DND-41 (cell line): Measurements from ENCODE around the gene AP5B1.
"Not testable (repeated sequence)": the region's sequence is repeated elsewhere in the genome, so short reads cannot be mapped to it uniquely, and the experiment has no call there.

ENCODE experiments used
- ATAC-seq: fragments of 200-7000 bp; cut with Tn5 transposase; 3 replicates; pipeline ENCODE4 v1.9.1; 2021; ENCODE audit warnings: low read depth; ENCODE audit not compliant: insufficient read depth
- DNase-seq: peaks from one replicate; pipeline ENCODE4 v3.0.0-alpha.2; 2020
- H2AFZ ChIP-seq: 2 replicates; pipeline ENCODE4 v1.6.0; 2012; ENCODE audit warnings: low read depth, low read length
- H3K27ac ChIP-seq: 2 replicates; pipeline ENCODE4 v1.5.1; 2012; ENCODE audit warnings: low read length, inconsistent platforms
- H3K27me3 ChIP-seq: fragments of 200-600 bp; sonication (generic); 2 replicates; pipeline ENCODE4 v1.6.0; 2012; ENCODE audit warnings: low read length, mild to moderate bottlenecking, inconsistent platforms; ENCODE audit not compliant: insufficient read depth, poor library complexity
- H3K36me3 ChIP-seq: 2 replicates; pipeline ENCODE4 v1.5.1; 2012; ENCODE audit warnings: low read length, inconsistent platforms; ENCODE audit not compliant: insufficient read depth
- H3K4me1 ChIP-seq: 2 replicates; pipeline ENCODE4 v1.5.1; 2012; ENCODE audit warnings: mild to moderate bottlenecking, low read length; ENCODE audit not compliant: insufficient read depth
- H3K4me2 ChIP-seq: 2 replicates; pipeline ENCODE4 v1.6.0; 2012; ENCODE audit warnings: mild to moderate bottlenecking, moderate library complexity, low read length, inconsistent platforms; ENCODE audit not compliant: insufficient read depth
- H3K4me3 ChIP-seq, 2 experiments: fragments of 200-600 bp in 1 of 2; shearing (Covaris generic) in 1 of 2; 2 replicates each; pipeline ENCODE4 v1.5.1; 2012 to 2016; ENCODE audit warnings: inconsistent platforms in 2 of 2, low read length in 2 of 2, mild to moderate bottlenecking in 2 of 2, low read depth in 1 of 2, moderate library complexity in 1 of 2
- H3K79me2 ChIP-seq: 2 replicates; pipeline ENCODE4 v1.6.0; 2012; ENCODE audit warnings: low read length, inconsistent platforms; ENCODE audit not compliant: insufficient read depth
- H3K9ac ChIP-seq: 2 replicates; pipeline ENCODE4 v1.6.0; 2012; ENCODE audit warnings: low read depth, mild to moderate bottlenecking, inconsistent platforms, low read length, moderate library complexity
- H3K9me3 ChIP-seq: 2 replicates; pipeline ENCODE4 v1.5.1; 2012; ENCODE audit warnings: low read length, moderate library complexity, mild to moderate bottlenecking, inconsistent platforms; ENCODE audit not compliant: insufficient read depth, severe bottlenecking
- H4K20me1 ChIP-seq: 2 replicates; pipeline ENCODE4 v1.6.0; 2012; ENCODE audit warnings: low read length; ENCODE audit not compliant: insufficient read depth
- CTCF ChIP-seq: IDR thresholded peaks from 2 replicates; pipeline ENCODE4 v1.5.1; 2012; ENCODE audit warnings: borderline replicate concordance, low read length, moderate library complexity, mild to moderate bottlenecking; ENCODE audit not compliant: poor library complexity, severe bottlenecking; ENCODE audit errors: extremely low read depth
- EZH2 ChIP-seq: IDR thresholded peaks from 3 replicates; pipeline ENCODE4 v1.6.1; 2012; ENCODE audit warnings: borderline replicate concordance, low read depth, mild to moderate bottlenecking, moderate library complexity, low read length, inconsistent platforms; ENCODE audit not compliant: severe bottlenecking

AP5B1 gene

GRCh38 chr11:65770951-65771567, 9.7 kb downstream of the AP5B1 start:
- no peak for TF ChIP-seq CTCF
- TF ChIP-seq EZH2 = no peak
- H3K9ac ChIP-seq = no peak overlapping the region
- no peak overlapping the region for H3K27ac ChIP-seq
- no peaks in the 10 kb centered on the region for H3K36me3 ChIP-seq
- peaks cover 8% of the 10 kb centered on the region; the same call in 1 of the 2 replicates for H4K20me1 ChIP-seq
- H3K4me1 ChIP-seq = no peaks in the 10 kb centered on the region
- ATAC-seq (no peak), DNase-seq (no peak)
- no peak overlapping the region for H3K4me2 ChIP-seq
- H2AFZ ChIP-seq = no peak overlapping the region
- H3K27me3 ChIP-seq = no peaks in the 10 kb centered on the region
- no peaks in the 10 kb centered on the region for H3K79me2 ChIP-seq
- H3K4me3 ChIP-seq = no peak overlapping the region
- no peaks in the 10 kb centered on the region for H3K9me3 ChIP-seq

- H3K4me3 ChIP-seq, H3K36me3 ChIP-seq, ATAC-seq, H4K20me1 ChIP-seq, H3K9ac ChIP-seq, DNase-seq, H3K27ac ChIP-seq, H3K4me2 ChIP-seq, H3K27me3 ChIP-seq, H3K79me2 ChIP-seq, H3K9me3 ChIP-seq, H2AFZ ChIP-seq, H3K4me1 ChIP-seq: not testable (repeated sequence)
These were observed 13.0 kb downstream of the AP5B1 start for GRCh38 chr11:65767806-65768205.

GRCh38 chr11:65767406-65767805, 13.4 kb downstream of the AP5B1 start:
- ATAC-seq (no peak), DNase-seq (no peak)
- Histone ChIP-seq H3K9me3 (no peaks in the 10 kb centered on the region), H3K27me3 (no peaks in the 10 kb centered on the region), H3K9ac (no peak overlapping the region), H3K36me3 (no peaks in the 10 kb centered on the region), H3K4me2 (no peak overlapping the region), H3K79me2 (no peaks in the 10 kb centered on the region), H3K27ac (no peak overlapping the region), H3K4me3 (no peak overlapping the region), H4K20me1 (no peaks in the 10 kb centered on the region), H2AFZ (no peak overlapping the region), H3K4me1 (no peaks in the 10 kb centered on the region)
- TF ChIP-seq EZH2 (no peak), CTCF (no peak)

GRCh38 chr11:65766535-65766934, 14.2 kb downstream of the AP5B1 start:
- H4K20me1 ChIP-seq = no peaks in the 10 kb centered on the region
- ATAC-seq (no peak), DNase-seq (no peak)
- H3K4me3 ChIP-seq = no peak overlapping the region
- H2AFZ ChIP-seq = no peak overlapping the region
- TF ChIP-seq EZH2 = no peak
- no peak for TF ChIP-seq CTCF
- no peaks in the 10 kb centered on the region for H3K27me3 ChIP-seq
- no peak overlapping the region for H3K9ac ChIP-seq
- H3K36me3 ChIP-seq = no peaks in the 10 kb centered on the region
- no peaks in the 10 kb centered on the region for H3K4me1 ChIP-seq
- H3K27ac ChIP-seq = no peak overlapping the region
- H3K79me2 ChIP-seq = no peaks in the 10 kb centered on the region
- no peak overlapping the region for H3K4me2 ChIP-seq
- H3K9me3 ChIP-seq = no peaks in the 10 kb centered on the region
